NT2/D1 (cell line): ENCODE results near the gene PNMA6F.
"Not testable (repeated sequence)": the region's sequence is repeated elsewhere in the genome, so short reads cannot be mapped to it uniquely, and the experiment has no call there.

Source experiments
- DNase-seq: peaks from one replicate; pipeline ENCODE4 v3.0.0-alpha.2; 2011; ENCODE audit warnings: low read depth, low spot score
- H3K27me3 ChIP-seq: 2 replicates; pipeline ENCODE4 v1.6.0; 2011; ENCODE audit warnings: mild to moderate bottlenecking; ENCODE audit not compliant: insufficient read length, insufficient read depth
- H3K36me3 ChIP-seq: 2 replicates; pipeline ENCODE4 v1.6.1; 2011; ENCODE audit warnings: mild to moderate bottlenecking, low read length, mixed read lengths; ENCODE audit not compliant: insufficient read depth, insufficient read length
- H3K4me1 ChIP-seq: 2 replicates; pipeline ENCODE4 v1.5.1; 2011; ENCODE audit not compliant: insufficient read depth, insufficient read length
- H3K4me3 ChIP-seq: 2 replicates; pipeline ENCODE4 v1.5.1; 2011; ENCODE audit warnings: low read depth; ENCODE audit not compliant: insufficient read length
- H3K9ac ChIP-seq: 2 replicates; pipeline ENCODE4 v1.6.0; 2011; ENCODE audit warnings: low read depth; ENCODE audit not compliant: insufficient read length
- H3K9me3 ChIP-seq: 2 replicates; pipeline ENCODE4 v1.5.1; 2011; ENCODE audit warnings: mild to moderate bottlenecking, low read length; ENCODE audit not compliant: insufficient read depth
- SUZ12 ChIP-seq: IDR thresholded peaks from 2 replicates; pipeline ENCODE4 v1.6.1; 2011; ENCODE audit not compliant: insufficient read length, insufficient read depth; ENCODE audit errors: extremely low read depth
- YY1 ChIP-seq: IDR thresholded peaks from 2 replicates; pipeline ENCODE4 v1.6.1; 2011; ENCODE audit not compliant: insufficient read length, insufficient read depth
- ZNF274 ChIP-seq: IDR thresholded peaks from 2 replicates; pipeline ENCODE4 v1.6.1; 2011; ENCODE audit warnings: mild to moderate bottlenecking, low read depth, low read length

The PNMA6F gene

DNA sequence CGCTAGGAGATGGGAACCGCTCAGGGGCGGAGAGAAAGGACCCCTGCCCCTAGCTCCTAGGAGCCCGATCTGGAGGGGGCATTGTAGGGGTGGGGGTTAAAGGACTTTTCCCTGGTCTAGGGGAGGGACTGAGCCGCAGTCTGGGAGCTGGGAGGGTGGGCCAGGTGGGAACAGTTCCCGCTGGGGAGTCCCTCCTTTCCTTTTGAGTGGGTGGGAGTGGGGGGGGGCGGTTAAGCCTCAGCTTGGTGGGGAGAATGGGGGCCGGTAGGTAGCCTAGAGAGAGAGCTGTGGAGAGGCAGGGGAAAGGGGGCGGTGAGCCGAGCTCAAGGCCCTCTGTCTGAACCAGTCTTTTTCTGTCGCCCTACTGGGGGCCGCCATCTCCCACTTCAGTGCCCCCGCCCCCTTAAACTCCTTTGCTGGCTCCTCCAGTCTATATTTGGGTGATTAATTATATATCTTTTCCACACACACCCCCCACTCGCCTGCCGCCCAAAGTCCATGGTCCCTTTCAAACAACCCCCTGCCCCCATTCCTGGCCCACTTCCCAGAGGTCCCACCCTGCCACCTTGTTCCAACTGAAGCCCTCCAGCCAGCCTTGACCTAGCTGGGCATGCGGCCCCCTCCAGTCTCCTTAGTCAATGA, 13.2 kb upstream of the PNMA6F start:
- H3K4me1 ChIP-seq, result no peaks in the 10 kb centered on the region
- H3K9ac ChIP-seq, result peak overlapping the region; percentile 74
- no peak for TF ChIP-seq YY1
- TF ChIP-seq SUZ12, result no peak
- no peak for TF ChIP-seq ZNF274
- peaks cover 16% of the 10 kb centered on the region for H3K36me3 ChIP-seq
- H3K27me3 ChIP-seq, result no peaks in the 10 kb centered on the region
- H3K4me3 ChIP-seq, result peak overlapping the region; percentile 55
- no peak for DNase-seq
- H3K9me3 ChIP-seq, result no peaks in the 10 kb centered on the region

DNA sequence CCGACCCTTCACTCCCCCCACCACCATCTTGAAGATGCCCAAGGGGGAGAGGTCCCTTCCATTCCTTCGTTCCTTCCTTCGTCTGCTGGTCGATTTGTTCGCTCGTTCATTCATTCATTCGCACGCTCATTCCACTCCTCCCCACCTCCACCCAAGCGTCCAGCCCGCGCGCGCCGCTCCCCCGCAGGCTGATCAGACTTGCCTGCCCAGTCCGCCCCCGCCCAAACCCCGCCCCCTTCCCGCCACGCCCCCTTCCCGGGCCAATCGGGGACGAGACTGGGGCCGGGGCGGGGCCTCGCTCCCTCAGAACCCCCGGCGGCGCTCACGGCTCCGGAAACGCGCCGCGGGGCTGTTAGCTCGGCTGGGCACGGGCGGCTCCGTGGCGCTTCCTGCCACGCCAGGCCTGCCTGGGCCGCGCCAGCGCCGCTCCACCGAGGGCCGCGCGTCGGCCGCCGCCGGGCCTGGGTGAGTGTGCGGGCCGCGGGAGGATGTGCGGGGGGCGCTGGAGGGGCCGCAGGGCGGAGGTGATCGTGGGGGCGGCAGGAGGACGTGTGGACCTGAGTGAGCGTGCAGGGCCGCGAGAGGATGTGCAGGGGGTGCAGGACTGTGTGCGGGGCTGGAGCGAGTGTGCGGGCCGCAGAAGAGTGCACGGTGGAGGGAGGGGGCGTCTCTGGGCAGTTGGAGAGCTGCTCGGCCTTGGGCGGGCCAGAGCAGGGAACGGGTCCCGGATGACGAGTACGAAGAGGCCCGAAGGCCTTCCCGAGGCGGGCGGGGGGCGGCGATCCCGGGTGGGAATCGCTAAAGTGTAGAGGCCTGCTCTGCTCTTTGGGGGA, 12.5 kb upstream of the PNMA6F start, which contains the start of gene ZNF275:
TSS of gene ZNF275 (plus strand) at position 333 of the 833 bp plus-strand sequence. CDS start 2,527 bp downstream, outside the sequence.
- Histone ChIP-seq H3K36me3 (peaks cover 16% of the 10 kb centered on the region), H3K4me1 (no peaks in the 10 kb centered on the region), H3K9ac (peak within 1 kb of the TSS; percentile 74), H3K9me3 (no peaks in the 10 kb centered on the region), H3K27me3 (no peaks in the 10 kb centered on the region), H3K4me3 (peak within 1 kb of the TSS; percentile 55)
- peak; percentile 15 for DNase-seq
- no peak for TF ChIP-seq SUZ12
- TF ChIP-seq ZNF274, result no peak
- no peak for TF ChIP-seq YY1

DNA sequence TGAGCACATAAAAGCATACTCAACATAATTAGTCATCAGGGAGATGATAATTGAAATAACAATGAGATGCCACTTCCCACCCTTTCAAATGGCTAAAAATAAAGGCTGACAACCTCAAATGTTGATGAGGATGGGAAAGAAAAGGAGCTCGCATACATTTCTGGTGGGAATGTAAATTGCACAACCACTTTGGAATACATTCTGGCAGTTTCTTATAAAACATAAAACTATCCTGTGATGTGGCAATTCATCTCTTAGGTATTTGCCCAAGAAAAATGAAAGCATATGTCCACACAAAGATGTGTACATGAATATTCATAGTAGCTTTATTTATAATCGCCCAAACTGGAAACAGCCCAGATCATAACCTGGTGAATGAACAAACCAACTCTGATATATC, 11.7 kb upstream of the PNMA6F start:
- TF ChIP-seq ZNF274, result no peak
- no peak for TF ChIP-seq YY1
- TF ChIP-seq SUZ12, result no peak

DNA sequence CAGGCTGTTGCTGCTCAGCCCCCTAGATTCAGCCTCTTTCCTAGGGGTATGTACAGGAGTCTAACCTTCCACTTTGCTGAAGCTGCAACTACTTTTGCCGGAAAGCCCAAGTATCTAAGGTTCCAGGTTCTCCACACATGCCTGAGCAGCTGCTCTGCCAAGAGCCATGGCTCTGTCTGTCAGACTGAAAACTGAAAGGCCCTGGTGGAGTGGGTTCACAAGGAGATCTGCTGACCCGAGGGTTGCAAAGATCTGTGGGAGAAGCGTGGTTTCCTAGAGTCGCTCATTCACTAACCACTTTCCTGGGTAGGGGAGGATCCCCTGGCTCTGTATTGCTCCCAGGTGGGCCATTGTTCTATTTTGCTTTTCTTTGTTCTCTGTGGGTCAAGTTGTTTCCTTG, 6.0 kb upstream of the PNMA6F start:
- H3K27me3 ChIP-seq, result no peaks in the 10 kb centered on the region
- H3K9ac ChIP-seq, result no peak overlapping the region
- H3K9me3 ChIP-seq, result no peaks in the 10 kb centered on the region
- no peak for DNase-seq
- TF ChIP-seq ZNF274 (no peak), SUZ12 (no peak), YY1 (no peak)
- no peak overlapping the region for H3K4me3 ChIP-seq
- H3K4me1 ChIP-seq, result no peaks in the 10 kb centered on the region
- no peaks in the 10 kb centered on the region for H3K36me3 ChIP-seq

More for the DNA sequence above, 11.7 kb upstream of the PNMA6F start:
- no peaks in the 10 kb centered on the region for H3K9me3 ChIP-seq
- peak overlapping the region; percentile 26 for H3K4me3 ChIP-seq
- H3K9ac ChIP-seq, result no peak overlapping the region
- H3K4me1 ChIP-seq, result no peaks in the 10 kb centered on the region
- H3K27me3 ChIP-seq, result no peaks in the 10 kb centered on the region
- no peak for DNase-seq
- H3K36me3 ChIP-seq, result peaks cover 16% of the 10 kb centered on the region

DNA sequence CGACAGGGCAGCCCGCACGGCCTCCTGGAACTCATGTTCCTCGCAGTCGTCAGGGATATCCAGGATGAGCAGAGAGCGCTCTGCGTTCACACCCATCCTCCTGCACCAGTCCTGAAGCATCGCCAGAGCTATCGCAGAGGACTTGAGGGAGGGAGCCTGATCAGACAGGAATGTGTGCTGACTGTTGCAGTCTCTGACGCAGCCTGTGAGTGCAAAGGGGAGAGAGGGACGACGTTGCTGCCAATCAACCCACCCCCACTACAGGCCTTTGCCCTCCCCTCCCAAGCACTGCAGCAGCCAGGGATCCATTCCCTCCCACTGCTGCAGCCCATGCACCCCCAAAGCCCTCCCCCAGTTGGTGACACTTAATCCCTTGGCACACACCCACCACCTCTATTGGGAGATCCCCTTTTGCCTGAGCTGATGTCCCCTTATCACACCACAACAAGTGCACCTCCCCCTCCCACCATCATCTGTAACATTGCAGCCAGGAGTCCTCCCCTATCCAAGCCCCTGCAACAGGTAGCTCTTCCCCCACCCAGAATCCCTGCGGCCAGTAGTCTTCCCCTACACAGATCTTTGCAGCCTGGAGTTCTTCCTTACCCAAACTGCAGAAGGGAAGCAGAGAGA, 897 bp downstream of the PNMA6F start:
- H3K9ac ChIP-seq, result no peak overlapping the region
- no peak for DNase-seq
- TF ChIP-seq ZNF274, result no peak
- no peak for TF ChIP-seq YY1
- no peak for TF ChIP-seq SUZ12
- no peaks in the 10 kb centered on the region for H3K27me3 ChIP-seq
- H3K9me3 ChIP-seq, result no peaks in the 10 kb centered on the region
- no peaks in the 10 kb centered on the region for H3K4me1 ChIP-seq
- H3K36me3 ChIP-seq, result no peaks in the 10 kb centered on the region
- H3K4me3 ChIP-seq, result no peak overlapping the region

DNA sequence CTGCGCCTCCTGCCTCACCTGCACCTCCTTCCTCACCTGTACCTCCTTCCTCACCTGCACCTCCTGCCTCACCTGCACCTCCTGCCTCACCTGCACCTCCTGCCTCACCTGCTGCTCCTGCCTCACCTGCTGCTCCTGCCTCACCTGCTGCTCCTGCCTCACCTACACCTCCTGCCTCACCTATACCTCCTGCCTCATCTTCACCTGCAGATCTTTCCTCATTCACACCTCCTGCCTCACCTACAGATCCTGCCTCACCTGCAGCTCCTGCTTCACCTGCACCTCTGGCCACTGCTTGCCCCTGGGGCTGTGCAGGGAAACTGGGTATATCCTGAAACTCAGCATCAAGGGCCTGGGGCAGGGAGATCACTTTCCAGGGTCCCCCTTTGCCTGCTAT, 1.5 kb downstream of the PNMA6F start:
- not testable (repeated sequence) for H3K4me3 ChIP-seq, H3K9me3 ChIP-seq, H3K4me1 ChIP-seq, H3K36me3 ChIP-seq, H3K27me3 ChIP-seq, H3K9ac ChIP-seq, DNase-seq

DNA sequence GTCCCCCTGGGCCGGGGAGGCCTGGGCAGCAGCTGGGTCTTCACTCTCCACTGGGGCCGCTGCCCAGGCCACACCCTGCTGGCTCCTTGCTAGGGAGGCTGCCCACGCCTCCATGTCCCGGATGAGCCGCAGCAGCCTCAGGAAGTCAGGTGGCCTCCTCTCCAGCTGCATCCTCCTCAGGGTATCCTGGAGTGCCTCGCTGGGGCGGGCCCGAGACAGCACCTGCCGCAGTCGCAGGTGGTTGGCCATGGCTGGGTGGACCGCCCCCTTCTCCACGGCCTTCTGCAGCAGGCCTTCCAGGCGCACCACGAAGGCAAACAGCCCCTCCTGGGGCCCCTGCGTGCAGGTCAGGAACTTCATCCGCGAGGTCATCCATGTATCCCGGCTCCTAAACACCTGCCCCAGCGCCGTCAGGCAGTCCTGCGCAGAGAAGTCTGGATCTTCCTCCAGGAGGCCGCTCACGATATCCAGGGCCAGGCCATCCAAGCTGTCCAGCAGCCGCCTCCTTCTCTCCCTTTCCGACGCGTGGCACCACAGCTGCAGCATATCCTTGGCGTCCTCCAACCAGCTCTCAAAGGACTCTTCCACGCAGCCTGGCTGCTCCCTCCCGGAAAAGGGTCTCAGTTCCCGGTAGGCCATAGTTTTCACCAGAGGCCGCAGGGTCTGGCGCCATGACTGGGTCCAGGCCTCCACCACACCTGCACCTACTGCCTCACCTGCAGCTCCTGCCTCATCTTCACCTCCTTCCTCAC, 2.1 kb downstream of the PNMA6F start:
- no peaks in the 10 kb centered on the region for H3K36me3 ChIP-seq
- H3K9ac ChIP-seq, result no peak overlapping the region
- DNase-seq, result no peak
- H3K4me3 ChIP-seq, result no peak overlapping the region
- TF ChIP-seq ZNF274, result no peak
- H3K4me1 ChIP-seq, result no peaks in the 10 kb centered on the region
- H3K27me3 ChIP-seq, result no peaks in the 10 kb centered on the region
- H3K9me3 ChIP-seq, result no peaks in the 10 kb centered on the region
